ENCODE results near the gene DHX34.
"Not testable (repeated sequence)": the region's sequence is repeated elsewhere in the genome, so short reads cannot be mapped to it uniquely, and the experiment has no call there.

Gene DHX34

DNA sequence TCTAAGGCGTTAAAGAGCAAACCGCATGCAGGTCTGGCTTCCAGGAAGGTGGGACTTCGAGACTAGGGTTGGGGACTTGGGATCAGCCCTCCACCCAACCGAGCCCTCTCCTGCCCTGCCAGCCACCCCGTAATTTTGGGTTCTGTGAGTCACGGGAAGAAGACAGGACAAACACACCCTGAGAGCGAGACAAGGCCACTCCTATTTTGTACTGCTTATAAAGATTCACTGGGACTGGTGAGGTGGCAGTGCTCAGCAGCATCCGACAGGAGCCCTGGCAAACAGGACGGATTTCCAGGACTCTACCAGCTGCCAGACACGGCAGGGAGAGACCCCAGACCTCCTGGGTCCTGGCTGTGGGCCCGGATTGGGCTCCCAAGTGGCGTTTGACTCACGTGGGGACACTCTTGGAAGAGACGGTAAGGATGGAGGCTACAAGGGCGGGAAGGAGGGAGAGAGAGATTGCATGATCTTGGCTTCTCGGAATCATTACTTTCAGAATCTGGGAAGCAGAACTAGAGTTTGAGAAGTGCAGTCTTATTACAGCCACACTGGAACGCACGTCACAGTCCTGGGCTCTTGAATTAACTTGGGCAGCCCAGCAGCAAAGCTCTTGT, 17.1 kb upstream of the DHX34 start, which contains the start of gene C5AR2:
C5AR2 (plus strand) TSS at position 245 of the 617 bp plus-strand sequence. CDS start 8,625 bp downstream, outside the sequence.
- no peak for DNase-seq

DNA sequence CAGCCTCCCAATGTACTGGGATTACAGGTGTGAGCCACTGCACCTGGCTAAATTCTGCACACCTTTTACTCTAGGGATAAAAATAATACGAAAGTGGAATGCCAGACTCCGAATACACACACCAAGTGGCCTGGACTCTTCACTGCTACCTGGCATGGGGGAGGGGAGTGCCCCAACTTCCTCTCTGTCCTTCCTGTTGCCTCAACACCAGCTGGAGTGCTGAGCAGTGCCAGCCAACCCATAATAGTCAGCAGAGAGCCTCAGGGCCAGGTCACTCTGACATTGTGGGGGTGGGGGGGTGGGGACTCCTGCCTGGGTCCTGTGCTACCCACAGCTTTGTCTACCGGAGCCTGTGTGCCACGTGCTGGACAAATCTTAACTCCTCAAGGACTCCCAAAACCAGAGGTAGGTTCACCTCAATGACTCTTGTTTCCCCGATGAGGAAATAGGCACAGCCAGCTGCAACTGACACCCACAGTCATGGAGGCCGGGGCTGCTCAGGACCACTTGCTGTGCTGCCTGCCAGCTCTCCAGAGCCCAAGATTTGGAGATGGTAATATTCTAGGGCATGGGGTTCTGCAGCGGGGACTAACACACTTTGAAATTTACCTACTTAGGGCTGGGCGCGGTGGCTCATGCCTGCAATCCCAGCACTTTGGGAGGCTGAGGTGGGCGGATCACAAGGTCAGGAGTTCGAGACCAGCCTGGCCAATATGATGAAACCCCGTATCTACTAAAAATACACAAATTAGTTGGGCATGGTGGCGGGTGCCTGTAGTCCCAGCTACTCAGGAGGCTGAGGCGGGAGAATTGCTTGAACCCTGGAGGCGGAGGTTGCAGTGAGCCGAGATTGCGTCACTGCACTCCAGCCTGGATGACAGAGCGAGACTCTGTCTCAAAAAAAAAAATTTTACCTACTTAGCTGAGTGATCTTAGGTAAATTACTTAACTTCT, 12.1 kb upstream of the DHX34 start:
- peak; percentile 74 for DNase-seq

DNA sequence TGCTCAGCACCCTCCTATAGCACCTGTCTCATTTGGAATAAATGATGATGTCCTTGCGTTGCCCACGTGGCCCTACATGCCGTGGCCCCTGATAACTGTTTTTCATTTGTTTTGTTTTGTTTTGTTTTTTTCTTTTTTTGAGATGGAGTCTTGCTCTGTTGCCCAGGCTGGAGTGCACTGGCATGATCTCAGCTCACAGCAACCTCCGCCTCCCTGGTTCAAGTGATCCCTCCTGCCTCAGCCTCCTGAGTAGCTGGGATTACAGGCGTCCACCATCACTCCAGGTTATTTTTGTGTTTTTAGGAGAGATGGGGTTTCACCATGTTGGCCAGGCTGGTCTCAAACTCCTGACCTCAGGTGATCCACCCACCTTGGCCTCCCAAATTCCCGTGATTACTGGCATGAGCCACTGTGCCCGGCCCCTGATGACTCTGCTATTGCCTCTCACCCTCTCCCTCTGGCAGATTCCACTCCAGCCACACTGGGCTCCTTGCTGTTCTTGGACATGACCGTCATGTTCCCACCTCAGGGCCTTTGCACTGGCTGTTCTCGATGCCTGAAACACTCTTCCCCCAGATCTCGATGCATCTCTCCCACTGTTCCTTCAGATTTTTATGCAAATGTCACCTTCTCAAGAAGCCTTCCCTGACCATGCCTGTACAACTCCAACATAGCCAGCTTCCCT, 9.8 kb upstream of the DHX34 start:
- DNase-seq = no peak

DNA sequence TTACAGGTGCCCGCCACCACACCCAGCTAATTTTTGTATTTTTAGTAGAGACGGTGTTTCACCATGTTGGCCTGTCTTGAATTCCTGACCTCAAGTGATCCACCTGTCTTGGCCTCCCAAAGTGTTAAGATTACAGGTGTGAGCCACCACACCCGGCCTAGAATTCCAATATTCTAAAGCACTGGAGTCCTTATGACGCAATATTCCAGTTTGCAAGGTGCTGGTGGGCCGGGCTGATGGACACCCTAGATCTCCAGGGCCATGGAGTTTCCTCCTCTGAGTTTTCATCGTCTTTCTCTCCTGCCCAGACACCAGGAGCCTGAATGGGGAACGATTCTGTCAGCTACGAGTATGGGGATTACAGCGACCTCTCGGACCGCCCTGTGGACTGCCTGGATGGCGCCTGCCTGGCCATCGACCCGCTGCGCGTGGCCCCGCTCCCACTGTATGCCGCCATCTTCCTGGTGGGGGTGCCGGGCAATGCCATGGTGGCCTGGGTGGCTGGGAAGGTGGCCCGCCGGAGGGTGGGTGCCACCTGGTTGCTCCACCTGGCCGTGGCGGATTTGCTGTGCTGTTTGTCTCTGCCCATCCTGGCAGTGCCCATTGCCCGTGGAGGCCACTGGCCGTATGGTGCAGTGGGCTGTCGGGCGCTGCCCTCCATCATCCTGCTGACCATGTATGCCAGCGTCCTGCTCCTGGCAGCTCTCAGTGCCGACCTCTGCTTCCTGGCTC, 8.5 kb upstream of the DHX34 start:
- no peak for DNase-seq

DNA sequence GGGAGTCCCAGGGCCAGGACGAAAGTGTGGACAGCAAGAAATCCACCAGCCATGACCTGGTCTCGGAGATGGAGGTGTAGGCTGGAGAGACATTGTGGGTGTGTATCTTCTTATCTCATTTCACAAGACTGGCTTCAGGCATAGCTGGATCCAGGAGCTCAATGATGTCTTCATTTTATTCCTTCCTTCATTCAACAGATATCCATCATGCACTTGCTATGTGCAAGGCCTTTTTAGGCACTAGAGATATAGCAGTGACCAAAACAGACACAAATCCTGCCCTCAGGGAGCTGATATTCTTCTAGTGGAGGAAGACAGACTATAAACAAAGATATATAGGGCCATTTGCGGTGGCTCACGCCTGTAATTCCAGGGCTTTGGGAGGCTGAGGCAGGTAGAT, 7.4 kb upstream of the DHX34 start:
- DNase-seq = no peak

GRCh38 chr19:47343194-47343802, 5.8 kb upstream of the DHX34 start:
- DNase-seq = no peak

DNA sequence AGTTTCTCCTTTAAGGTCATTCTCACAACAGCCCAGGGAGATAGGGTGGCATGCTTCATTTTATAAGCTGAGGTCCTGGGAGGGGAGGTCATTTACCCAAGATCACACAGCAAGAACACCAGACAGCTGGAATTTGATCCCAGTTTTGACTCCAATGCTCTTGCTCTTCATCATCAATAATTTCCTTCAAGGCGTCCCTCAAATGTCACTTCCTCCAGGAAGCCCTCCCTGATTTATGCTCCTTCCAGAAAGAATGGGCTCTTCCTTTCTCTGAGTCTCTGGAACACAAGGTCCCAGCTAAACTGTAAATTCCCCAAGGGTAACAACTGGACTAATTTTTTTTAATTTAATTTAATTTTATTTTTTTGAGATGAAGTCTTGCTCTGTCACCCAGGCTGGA, 4.7 kb upstream of the DHX34 start:
- DNase-seq = no peak

- not testable (repeated sequence) for DNase-seq
Measured at GRCh38 chr19:47346024-47346423, 3.1 kb upstream of the DHX34 start.

- DNase-seq = no peak
Measured at GRCh38 chr19:47350630-47351029, 1.5 kb downstream of the DHX34 start.

- DNase-seq = no peak
Measured at GRCh38 chr19:47351548-47351947, 2.4 kb downstream of the DHX34 start.

DNA sequence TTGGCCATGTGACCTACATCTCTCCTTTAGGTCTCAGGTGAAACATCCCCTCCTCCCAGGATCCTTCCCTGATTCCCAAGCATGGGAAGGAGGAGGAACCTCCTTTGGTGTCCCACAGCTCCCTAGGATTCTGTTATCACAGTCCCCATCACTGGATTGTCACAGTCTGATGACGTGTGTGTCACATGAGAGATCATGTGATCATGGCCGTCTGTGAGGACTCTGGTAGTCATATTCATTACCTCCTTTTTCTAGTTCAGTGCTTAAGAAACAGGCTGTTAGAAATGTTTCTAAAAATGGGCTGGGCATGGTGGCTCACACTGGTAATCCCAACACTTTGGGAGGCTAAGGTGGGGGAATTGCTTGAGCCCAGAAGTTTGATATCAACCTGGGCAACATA, 3.0 kb downstream of the DHX34 start:
- DNase-seq = no peak

- no peak for DNase-seq
Measured at GRCh38 chr19:47353307-47353712, 4.2 kb downstream of the DHX34 start.

GRCh38 chr19:47356900-47357299, 7.8 kb downstream of the DHX34 start:
- no peak for DNase-seq

GRCh38 chr19:47357788-47358680, 8.9 kb downstream of the DHX34 start:
- DNase-seq = no peak

DNA sequence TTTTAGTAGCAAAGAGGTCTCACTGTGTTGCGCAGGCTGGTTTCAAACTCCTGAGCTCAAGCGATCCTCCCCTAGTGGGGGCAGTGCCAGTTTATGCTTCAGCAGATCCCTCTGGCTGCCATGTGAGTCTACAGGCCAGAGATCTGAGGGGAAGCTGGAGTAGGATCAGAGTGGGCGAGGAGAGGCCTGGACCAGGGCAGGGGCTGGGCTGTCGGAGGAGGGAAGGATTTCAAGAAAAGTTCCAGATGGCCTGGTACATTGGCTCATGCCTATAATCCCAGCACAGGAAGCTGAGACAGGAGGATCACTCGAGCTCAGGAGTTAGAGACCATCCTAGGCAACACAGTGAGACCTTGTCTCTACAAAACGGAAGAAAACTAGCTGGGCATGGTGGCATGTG, 9.8 kb downstream of the DHX34 start:
- DNase-seq = no peak

DNA sequence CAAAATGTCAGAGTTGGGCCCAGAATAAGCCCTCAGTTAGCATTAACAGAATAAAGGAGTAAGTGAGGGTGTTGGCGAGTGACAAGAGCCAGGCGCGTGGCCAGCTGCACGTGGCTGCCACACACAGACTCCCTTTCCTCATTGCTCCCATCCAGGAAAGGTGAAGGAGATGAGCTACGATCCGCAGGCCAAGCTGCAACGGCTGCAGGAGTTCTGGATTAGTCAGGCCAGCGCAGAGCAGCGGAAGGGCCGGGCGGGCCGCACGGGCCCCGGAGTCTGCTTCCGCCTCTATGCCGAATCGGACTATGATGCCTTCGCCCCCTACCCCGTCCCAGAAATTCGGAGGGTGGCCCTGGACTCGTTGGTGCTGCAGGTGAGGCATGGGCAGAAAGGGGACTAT, 13.2 kb downstream of the DHX34 start:
- no peak for DNase-seq

DNA sequence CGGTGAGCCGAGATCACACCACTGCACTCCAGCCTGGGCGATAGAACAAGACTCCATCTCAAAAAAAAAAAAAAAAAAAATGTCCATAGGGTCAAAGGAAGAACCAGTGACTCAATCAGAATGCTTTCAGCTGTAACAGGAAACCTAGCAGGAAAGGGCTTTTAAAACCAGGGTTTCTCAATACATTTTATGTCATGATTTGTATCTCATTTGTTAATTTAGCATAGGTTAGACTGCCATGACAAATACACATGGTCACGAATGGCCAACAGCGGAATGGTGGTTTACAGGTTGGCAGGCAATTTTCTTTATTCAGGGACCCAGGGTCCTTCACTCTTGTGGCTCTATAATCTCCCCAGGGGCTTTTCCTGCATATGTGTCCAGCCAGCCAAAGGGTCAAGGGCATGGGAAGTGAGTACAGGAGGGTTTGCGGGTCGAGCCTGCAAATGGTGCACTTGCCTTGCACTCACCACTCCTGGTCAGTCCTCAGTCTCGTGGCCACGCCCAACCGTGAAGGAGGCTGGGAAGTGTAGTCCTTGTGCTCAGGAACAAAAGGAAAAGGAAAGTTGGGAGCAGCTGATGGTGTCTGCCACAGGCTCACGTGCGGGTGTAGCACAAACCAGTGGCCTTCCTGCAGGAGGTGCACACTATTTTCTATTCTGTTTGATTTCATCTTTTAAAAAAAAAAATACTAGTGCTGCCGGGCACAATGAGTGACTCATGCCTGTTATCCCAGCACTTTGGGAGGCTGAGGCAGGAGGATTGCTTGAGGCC, 14.8 kb downstream of the DHX34 start:
- DNase-seq = no peak

DNA sequence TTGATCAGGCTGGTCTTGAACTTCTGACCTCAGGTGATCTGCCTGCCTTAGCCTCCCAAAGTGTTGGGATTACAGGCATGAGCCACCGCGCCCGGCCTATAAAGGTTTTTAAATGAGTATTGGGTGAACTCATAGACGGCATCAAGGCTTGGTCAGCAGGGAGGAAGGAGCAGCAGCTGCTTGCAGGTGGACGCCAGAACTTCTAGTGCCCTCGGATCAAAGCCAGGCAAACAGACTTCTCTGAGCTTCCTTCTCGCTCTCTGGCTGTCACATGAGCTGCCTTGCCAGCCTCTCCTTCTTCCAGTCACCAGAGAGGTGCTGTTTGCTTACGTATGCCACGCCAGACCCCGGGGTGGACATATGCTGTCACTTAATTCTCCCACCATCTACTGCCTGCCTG, 16.3 kb downstream of the DHX34 start:
- not testable (repeated sequence) for DNase-seq

GRCh38 chr19:47370045-47370611, 21.0 kb downstream of the DHX34 start:
- DNase-seq = peak; percentile 73

DNA sequence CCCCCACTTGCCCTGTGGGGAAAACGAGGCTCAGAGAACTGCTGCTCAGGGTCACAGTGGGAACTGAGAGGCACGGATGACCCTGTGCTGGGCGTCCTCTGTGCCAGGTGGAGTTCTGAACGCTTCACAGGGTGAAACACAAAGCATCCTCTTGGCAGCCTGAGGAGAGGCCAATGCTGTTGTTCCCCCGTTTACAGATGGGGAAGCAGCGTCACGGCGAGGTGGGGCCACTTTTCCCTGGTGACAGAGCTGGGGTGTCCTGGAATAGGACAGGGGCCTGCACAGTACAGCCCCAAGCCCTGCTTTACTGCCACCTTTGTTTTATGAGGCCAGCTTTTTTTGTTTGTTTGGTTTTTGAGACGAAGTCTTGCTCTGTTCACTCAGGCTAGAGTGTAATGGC, 22.1 kb downstream of the DHX34 start:
- DNase-seq = no peak
